Omental fat pad (tissue), 4 donors: Measurements from ENCODE around the gene SLC27A5. TPM values are rescaled to one million over a fixed set of nuclear protein-coding genes. Genes with fewer than 3 reads are reported as not detected.
"Not testable (repeated sequence)": the region's sequence is repeated elsewhere in the genome, so short reads cannot be mapped to it uniquely, and the experiment has no call there.

Experiments
- ATAC-seq: fragments of 150-250 bp; one replicate; pipeline ENCODE4 v1.9.1; 2016; ENCODE audit warnings: mild to moderate bottlenecking, moderate library complexity; ENCODE audit not compliant: low FRiP score
- DNase-seq: peaks from one replicate; pipeline ENCODE4 v3.0.0-alpha.2; 2019; ENCODE audit warnings: low spot score
- CTCF ChIP-seq, 3 donors: fragments of 450-650 bp; IDR thresholded peaks; one replicate each; pipeline ENCODE4 v1.5.1; 2016 to 2017; ENCODE audit warnings: antibody characterized with exemption in 3 of 3, mild to moderate bottlenecking in 3 of 3, moderate library complexity in 2 of 3
- total RNA-seq, 4 donors: library from RNA; depleted of rRNA; stranded (reverse); fragments of >200 nt; gene quantifications; one replicate each; pipeline ENCODE4 v1.1.0, GENCODE V29; 2016

SLC27A5 gene
- total RNA-seq, 4 donors from 2014 or later = 4.5 to 8.5 (median 5.6) TPM

- no peak for TF ChIP-seq CTCF (IDR thresholded peaks at IDR 0.05)
- DNase-seq (no peak), ATAC-seq (no peak)
These were observed 35.2 kb downstream of the SLC27A5 start for GRCh38 chr19:58476498-58477015.

GRCh38 chr19:58475714-58476497 is 35.9 kb downstream of the SLC27A5 start, which contains the start of gene ZNF446:
Gene ZNF446, plus strand, starts transcription at chr19:58476352. Its CDS starts 867 bp downstream, at chr19:58477219.
- DNase-seq (peak; percentile 93), ATAC-seq (peak; percentile 94)
- TF ChIP-seq CTCF (IDR thresholded peaks at IDR 0.05) = no peak

GRCh38 chr19:58474997-58475713 is 36.6 kb downstream of the SLC27A5 start:
- TF ChIP-seq CTCF (IDR thresholded peaks at IDR 0.05) = no peak
- ATAC-seq (peak; percentile 0), DNase-seq (no peak)

GRCh38 chr19:58474291-58474996 is 37.3 kb downstream of the SLC27A5 start:
- no peak for DNase-seq
- no peak for TF ChIP-seq CTCF (IDR thresholded peaks at IDR 0.05)
- ATAC-seq = no peak

- no peak for DNase-seq
- TF ChIP-seq CTCF (IDR thresholded peaks at IDR 0.05) = no peak
- no peak for ATAC-seq
These were observed 38.0 kb downstream of the SLC27A5 start for GRCh38 chr19:58473775-58474174.

- DNase-seq (no peak), ATAC-seq (no peak)
- TF ChIP-seq CTCF (IDR thresholded peaks at IDR 0.05) = no peak
These were observed 40.1 kb downstream of the SLC27A5 start for GRCh38 chr19:58471736-58472135.

GRCh38 chr19:58470837-58471543 is 40.8 kb downstream of the SLC27A5 start:
- ATAC-seq, DNase-seq: not testable (repeated sequence)
